ENCODE data around the gene IL1A. TPM values are rescaled to one million over a fixed set of nuclear protein-coding genes. Genes with fewer than 3 reads are reported as not detected.

IL1A gene
- total RNA-seq, 1 experiment from 2014 or later, result 6.3 TPM

- Histone ChIP-seq H3K27me3 (replicated peaks; ENCODE audit: insufficient read depth, low read depth, low read length, poor library complexity) (no peaks in the 10 kb centered on the region), H3K4me3 (ENCODE audit: low read depth, low read length, poor library complexity, severe bottlenecking) (no peak overlapping the region), H3K36me3 (ENCODE audit: insufficient read depth, low read length, poor library complexity, severe bottlenecking) (no peaks in the 10 kb centered on the region), H3K4me1 (ENCODE audit: insufficient read depth, low read length, poor library complexity, severe bottlenecking) (no peaks in the 10 kb centered on the region), H3K27ac (ENCODE audit: low read depth, low read length, poor library complexity, severe bottlenecking) (no peak overlapping the region), H3K9me3 (ENCODE audit: low read depth, low read length, poor library complexity, severe bottlenecking) (no peaks in the 10 kb centered on the region)
- POLR2A ChIA-PET (ENCODE audit: low non-redundant PET), result no interaction called here
- BruUV-seq (replicated peaks), result no TSS peak
- no peak for TF ChIP-seq EZH2 (IDR thresholded peaks at IDR 0.05; ENCODE audit: borderline replicate concordance, low read depth, low read length, poor library complexity, severe bottlenecking)
- TF ChIP-seq, protein P1, sequence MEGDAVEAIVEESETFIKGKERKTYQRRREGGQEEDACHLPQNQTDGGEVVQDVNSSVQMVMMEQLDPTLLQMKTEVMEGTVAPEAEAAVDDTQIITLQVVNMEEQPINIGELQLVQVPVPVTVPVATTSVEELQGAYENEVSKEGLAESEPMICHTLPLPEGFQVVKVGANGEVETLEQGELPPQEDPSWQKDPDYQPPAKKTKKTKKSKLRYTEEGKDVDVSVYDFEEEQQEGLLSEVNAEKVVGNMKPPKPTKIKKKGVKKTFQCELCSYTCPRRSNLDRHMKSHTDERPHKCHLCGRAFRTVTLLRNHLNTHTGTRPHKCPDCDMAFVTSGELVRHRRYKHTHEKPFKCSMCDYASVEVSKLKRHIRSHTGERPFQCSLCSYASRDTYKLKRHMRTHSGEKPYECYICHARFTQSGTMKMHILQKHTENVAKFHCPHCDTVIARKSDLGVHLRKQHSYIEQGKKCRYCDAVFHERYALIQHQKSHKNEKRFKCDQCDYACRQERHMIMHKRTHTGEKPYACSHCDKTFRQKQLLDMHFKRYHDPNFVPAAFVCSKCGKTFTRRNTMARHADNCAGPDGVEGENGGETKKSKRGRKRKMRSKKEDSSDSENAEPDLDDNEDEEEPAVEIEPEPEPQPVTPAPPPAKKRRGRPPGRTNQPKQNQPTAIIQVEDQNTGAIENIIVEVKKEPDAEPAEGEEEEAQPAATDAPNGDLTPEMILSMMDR (conservative IDR thresholded peaks at IDR 0.05; ENCODE audit: low read depth, low read length), result peak; percentile 99
- DNase-seq (ENCODE audit: low spot score), result peak; percentile 94
- intact Hi-C loops (cut with micrococcal nuclease; ENCODE audit: unreplicated experiment), result loop anchor here (1.0 kb wide), 2 partner anchors 99 to 126 kb away; no protein-coding TSS in a partner anchor
- CTCF ChIA-PET, result interaction anchor here (1.9 to 2.6 kb wide), 3 partner anchors 100 to 215 kb away, joined by 6 to 15 read pairs (median 9); no protein-coding TSS in a partner anchor
These were observed 57.7 kb downstream of the IL1A start for GRCh38 chr2:112726487-112727190.

- H3K36me3 ChIP-seq (ENCODE audit: insufficient read depth, low read length, poor library complexity, severe bottlenecking), result no peaks in the 10 kb centered on the region
- no peaks in the 10 kb centered on the region for H3K4me1 ChIP-seq (ENCODE audit: insufficient read depth, low read length, poor library complexity, severe bottlenecking)
- TF ChIP-seq EZH2 (IDR thresholded peaks at IDR 0.05; ENCODE audit: borderline replicate concordance, low read depth, low read length, poor library complexity, severe bottlenecking), result no peak
- TF ChIP-seq, protein P1 (conservative IDR thresholded peaks at IDR 0.05; ENCODE audit: low read depth, low read length), result no peak
- no TSS peak for BruUV-seq (replicated peaks)
- intact Hi-C loops (cut with micrococcal nuclease; ENCODE audit: unreplicated experiment), result loop anchor here (1.0 kb wide), 2 partner anchors 98 to 126 kb away; no protein-coding TSS in a partner anchor
- POLR2A ChIA-PET (ENCODE audit: low non-redundant PET), result no interaction called here
- H3K27me3 ChIP-seq (replicated peaks; ENCODE audit: insufficient read depth, low read depth, low read length, poor library complexity), result no peaks in the 10 kb centered on the region
- CTCF ChIA-PET, result interaction anchor here (1.2 to 2.6 kb wide), 4 partner anchors 99 to 216 kb away, joined by 4 to 15 read pairs (median 8); no protein-coding TSS in a partner anchor
- no peak overlapping the region for H3K27ac ChIP-seq (ENCODE audit: low read depth, low read length, poor library complexity, severe bottlenecking)
- no peaks in the 10 kb centered on the region for H3K9me3 ChIP-seq (ENCODE audit: low read depth, low read length, poor library complexity, severe bottlenecking)
- H3K4me3 ChIP-seq (ENCODE audit: low read depth, low read length, poor library complexity, severe bottlenecking), result no peak overlapping the region
- no peak for DNase-seq (ENCODE audit: low spot score)
These were observed 58.5 kb downstream of the IL1A start for GRCh38 chr2:112725545-112726457.

GRCh38 chr2:112724591-112725525 lies 59.4 kb downstream of the IL1A start:
- ChIA-PET CTCF (interaction anchor here (1.2 to 2.6 kb wide), 2 partner anchors 98 to 124 kb away, joined by 4 to 9 read pairs; no protein-coding TSS in a partner anchor), POLR2A (ENCODE audit: low non-redundant PET) (no interaction called here)
- TF ChIP-seq, protein P1 (conservative IDR thresholded peaks at IDR 0.05; ENCODE audit: low read depth, low read length), result 0 out of 2 replicates have a peak, but pooled peaks have one; percentile 27
- TF ChIP-seq EZH2 (IDR thresholded peaks at IDR 0.05; ENCODE audit: borderline replicate concordance, low read depth, low read length, poor library complexity, severe bottlenecking), result no peak
- intact Hi-C loops (cut with micrococcal nuclease; ENCODE audit: unreplicated experiment), result no loop called here
- DNase-seq (ENCODE audit: low spot score), result no peak
- no TSS peak for BruUV-seq (replicated peaks)
- no peaks in the 10 kb centered on the region for H3K4me1 ChIP-seq (ENCODE audit: insufficient read depth, low read length, poor library complexity, severe bottlenecking)
- no peak overlapping the region for H3K27ac ChIP-seq (ENCODE audit: low read depth, low read length, poor library complexity, severe bottlenecking)
- no peaks in the 10 kb centered on the region for H3K27me3 ChIP-seq (replicated peaks; ENCODE audit: insufficient read depth, low read depth, low read length, poor library complexity)
- H3K4me3 ChIP-seq (ENCODE audit: low read depth, low read length, poor library complexity, severe bottlenecking), result no peak overlapping the region
- H3K9me3 ChIP-seq (ENCODE audit: low read depth, low read length, poor library complexity, severe bottlenecking), result no peaks in the 10 kb centered on the region
- H3K36me3 ChIP-seq (ENCODE audit: insufficient read depth, low read length, poor library complexity, severe bottlenecking), result no peaks in the 10 kb centered on the region
